H9 (cell line): ENCODE measurements around the gene GRAMD1B. TPM values are rescaled to one million over a fixed set of nuclear protein-coding genes. Genes with fewer than 3 reads are reported as not detected.

Source experiments
- DNase-seq: peaks from one replicate; pipeline ENCODE4 v3.0.0-alpha.2; 2017
- H2AFZ ChIP-seq: one replicate; pipeline ENCODE4 v1.6.1; 2013; ENCODE audit warnings: mild to moderate bottlenecking, low read length, control low read depth, moderate library complexity
- H2AK5ac ChIP-seq: 2 replicates; pipeline ENCODE4 v1.6.1; 2013; ENCODE audit warnings: low read length, control low read depth, mixed read lengths; ENCODE audit not compliant: insufficient read length
- H2BK120ac ChIP-seq: one replicate; pipeline ENCODE4 v1.6.1; 2013; ENCODE audit warnings: low read depth, mild to moderate bottlenecking, low read length, control low read depth, inconsistent platforms; ENCODE audit not compliant: poor library complexity, severe bottlenecking
- H2BK12ac ChIP-seq: 2 replicates; pipeline ENCODE4 v1.6.1; 2013; ENCODE audit warnings: low read length, control low read depth, mixed read lengths, low read depth; ENCODE audit not compliant: insufficient read length
- H2BK15ac ChIP-seq: 2 replicates; pipeline ENCODE4 v1.6.1; 2013; ENCODE audit warnings: low read depth, low read length, control low read depth
- H2BK20ac ChIP-seq: one replicate; pipeline ENCODE4 v1.6.1; 2013; ENCODE audit warnings: low read depth, mild to moderate bottlenecking, low read length, control low read depth, inconsistent platforms; ENCODE audit not compliant: poor library complexity, severe bottlenecking
- H2BK5ac ChIP-seq: 2 replicates; pipeline ENCODE4 v1.6.1; 2013; ENCODE audit warnings: low read length, control low read depth, mixed read lengths; ENCODE audit not compliant: insufficient read length
- H3K14ac ChIP-seq: 2 replicates; pipeline ENCODE4 v1.6.1; 2013; ENCODE audit warnings: low read length, control low read depth; ENCODE audit not compliant: insufficient read depth
- H3K18ac ChIP-seq: 2 replicates; pipeline ENCODE4 v1.6.1; 2013; ENCODE audit warnings: low read depth, mild to moderate bottlenecking, mixed read lengths, low read length, control low read depth; ENCODE audit not compliant: insufficient read length
- H3K23ac ChIP-seq: 2 replicates; pipeline ENCODE4 v1.6.1; 2013; ENCODE audit warnings: low read length, control low read depth, mixed read lengths, low read depth; ENCODE audit not compliant: insufficient read length
- H3K23me2 ChIP-seq: 2 replicates; pipeline ENCODE4 v1.6.1; 2013; ENCODE audit warnings: low read depth, mild to moderate bottlenecking, mixed read lengths, low read length, control low read depth; ENCODE audit not compliant: insufficient read length, poor library complexity, severe bottlenecking
- H3K27ac ChIP-seq: 2 replicates; pipeline ENCODE4 v1.5.1; 2013; ENCODE audit warnings: low read length, control low read depth, mixed read lengths, low read depth; ENCODE audit not compliant: insufficient read length
- H3K27me3 ChIP-seq: 2 replicates; pipeline ENCODE4 v1.6.1; 2013; ENCODE audit warnings: low read length, control low read depth, inconsistent platforms; ENCODE audit not compliant: insufficient read depth
- H3K4ac ChIP-seq: 2 replicates; pipeline ENCODE4 v1.6.1; 2013; ENCODE audit warnings: low read depth, mild to moderate bottlenecking, control low read depth, inconsistent platforms, low read length, moderate library complexity
- H3K4me1 ChIP-seq: 2 replicates; pipeline ENCODE4 v1.6.1; 2013; ENCODE audit warnings: low read length, control low read depth, inconsistent platforms; ENCODE audit not compliant: insufficient read depth
- H3K4me2 ChIP-seq: 2 replicates; pipeline ENCODE4 v1.6.1; 2013; ENCODE audit warnings: low read length, control low read depth, mixed read lengths; ENCODE audit not compliant: insufficient read length, insufficient read depth
- H3K56ac ChIP-seq: 2 replicates; pipeline ENCODE4 v1.6.1; 2013; ENCODE audit warnings: low read depth, mild to moderate bottlenecking, mixed read lengths, low read length, control low read depth; ENCODE audit not compliant: insufficient read length
- H3K79me1 ChIP-seq: 2 replicates; pipeline ENCODE4 v1.6.1; 2013; ENCODE audit warnings: low read depth, mild to moderate bottlenecking, moderate library complexity, low read length, control low read depth, inconsistent platforms; ENCODE audit not compliant: insufficient read depth, poor library complexity, severe bottlenecking
- H3K79me2 ChIP-seq: 2 replicates; pipeline ENCODE4 v1.6.1; 2013; ENCODE audit warnings: low read length, control low read depth, inconsistent platforms; ENCODE audit not compliant: insufficient read depth
- H3K9ac ChIP-seq: 2 replicates; pipeline ENCODE4 v1.6.1; 2013; ENCODE audit warnings: low read length, control low read depth, mixed read lengths; ENCODE audit not compliant: insufficient read length; ENCODE audit errors: extremely low read depth
- H3K9me3 ChIP-seq: one replicate; pipeline ENCODE4 v1.6.1; 2013; ENCODE audit warnings: low read depth, low read length, inconsistent platforms; ENCODE audit not compliant: control insufficient read depth
- H3T11ph ChIP-seq: one replicate; pipeline ENCODE4 v1.6.1; 2013; ENCODE audit warnings: mild to moderate bottlenecking, low read length, control low read depth, inconsistent platforms
- H4K20me1 ChIP-seq: one replicate; pipeline ENCODE4 v1.6.1; 2013; ENCODE audit not compliant: control insufficient read depth, insufficient read length, insufficient read depth
- H4K5ac ChIP-seq: 2 replicates; pipeline ENCODE4 v1.6.1; 2013; ENCODE audit warnings: low read depth, mild to moderate bottlenecking, mixed read lengths, low read length, control low read depth; ENCODE audit not compliant: insufficient read length
- H4K8ac ChIP-seq: replicated peaks from 2 replicates; pipeline ENCODE4 v1.6.1; 2013; ENCODE audit warnings: low read length, control low read depth, mixed read lengths, low read depth; ENCODE audit not compliant: insufficient read length
- H4K91ac ChIP-seq: 2 replicates; pipeline ENCODE4 v1.6.1; 2013; ENCODE audit warnings: low read depth, mild to moderate bottlenecking, moderate library complexity, mixed read lengths, low read length, control low read depth; ENCODE audit not compliant: insufficient read length
- H3K27ac Mint-ChIP-seq, 3 experiments: 2 replicates in 2 of 3; 3 replicates in 1 of 3; pipeline ENCODE4 v1.8.0; 2020 to 2021; ENCODE audit warnings: mixed read lengths in 3 of 3, mild to moderate bottlenecking in 1 of 3, moderate library complexity in 1 of 3
- H3K27me3 Mint-ChIP-seq: 2 replicates; pipeline ENCODE4 v1.8.0; 2021; ENCODE audit warnings: low read depth, mild to moderate bottlenecking, moderate library complexity, mixed read lengths
- H3K36me3 Mint-ChIP-seq, 3 experiments: 2 replicates in 2 of 3; 3 replicates in 1 of 3; pipeline ENCODE4 v1.8.0; 2020 to 2021; ENCODE audit warnings: low read depth in 3 of 3, mixed read lengths in 3 of 3; ENCODE audit not compliant: insufficient read depth in 1 of 3
- H3K4me1 Mint-ChIP-seq, 2 experiments: 2 replicates each; pipeline ENCODE4 v1.8.0; 2020; ENCODE audit warnings: mixed read lengths in 2 of 2
- H3K4me3 Mint-ChIP-seq, 2 experiments: 2 replicates in 1 of 2; 3 replicates in 1 of 2; pipeline ENCODE4 v1.8.0; 2020 to 2021; ENCODE audit warnings: mild to moderate bottlenecking in 2 of 2, mixed read lengths in 2 of 2, moderate library complexity in 1 of 2
- H3K9me3 Mint-ChIP-seq, 2 experiments: 2 replicates in 1 of 2; 3 replicates in 1 of 2; pipeline ENCODE4 v1.8.0; 2020; ENCODE audit warnings: mild to moderate bottlenecking in 2 of 2, mixed read lengths in 2 of 2, moderate library complexity in 1 of 2
- WGBS: extraction: QIAGEN DNeasy Blood & Tissue Kit; methylation state at CpG from one replicate; pipeline ENCODE4 v1.1.7; 2013; ENCODE audit warnings: missing lambda C conversion rate, low lambda C conversion rate, mixed read lengths; ENCODE audit not compliant: insufficient read length; ENCODE audit errors: extremely low coverage; 5-methylcytosine and 5-hydroxymethylcytosine counted together
- total RNA-seq: library from RNA; stranded (reverse); gene quantifications from 2 replicates; pipeline ENCODE4 v1.2.1, GENCODE V29; 2021
- TF ChIP-seq, protein P1 (sequence below): fragments of 200-600 bp; sonication (generic); conservative IDR thresholded peaks from 3 replicates; pipeline ENCODE4 v1.8.0; 2021; ENCODE audit warnings: antibody characterized with exemption, mild to moderate bottlenecking

The GRAMD1B gene
- total RNA-seq, 1 experiment from 2014 or later: 25.9 TPM

DNA sequence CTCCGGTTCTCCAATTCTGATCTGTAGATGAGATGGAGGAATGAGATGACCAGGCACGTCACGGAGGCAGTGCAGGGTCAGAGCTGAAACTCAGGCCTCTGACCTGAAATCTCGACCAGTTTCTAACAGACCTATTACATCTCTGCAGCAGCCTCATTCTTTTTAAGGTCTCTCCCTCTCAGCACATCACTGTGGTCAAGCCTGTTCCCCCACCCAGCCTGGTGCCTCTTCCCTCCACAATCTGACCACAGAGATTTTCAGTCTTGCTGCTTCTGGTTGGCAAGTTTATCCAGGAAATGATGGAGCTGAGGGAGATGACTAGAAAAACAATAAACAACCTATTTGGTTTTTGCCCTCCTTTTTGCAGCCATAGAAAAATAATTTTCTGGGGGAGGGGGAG is 9.5 kb downstream of the GRAMD1B start:
- no peak overlapping the region for H3K18ac ChIP-seq
- WGBS: no CpG with 5 or more reads among the region's 4 CpGs
- H2BK120ac ChIP-seq: no peak overlapping the region
- H2AFZ ChIP-seq: no peak overlapping the region
- peaks cover 10 to 16% of the 10 kb centered on the region in 2 experiments for H3K9me3 Mint-ChIP-seq
- H3K14ac ChIP-seq: no peak overlapping the region
- peaks cover 53 to 54% of the 10 kb centered on the region in 2 experiments for H3K4me1 Mint-ChIP-seq
- H3K27me3 ChIP-seq: no peaks in the 10 kb centered on the region
- H4K8ac ChIP-seq: no peak overlapping the region
- no peak overlapping the region for H3K4me3 Mint-ChIP-seq
- H2BK5ac ChIP-seq: no peak overlapping the region
- H4K91ac ChIP-seq: no peak overlapping the region
- no peak overlapping the region for H3K4ac ChIP-seq
- H3K9ac ChIP-seq: no peak overlapping the region
- no peak overlapping the region for H2BK20ac ChIP-seq
- no peaks in the 10 kb centered on the region for H3K27me3 Mint-ChIP-seq
- H3K36me3 Mint-ChIP-seq: peaks cover 41 to 49% (median 49%) of the 10 kb centered on the region in 3 experiments
- no peaks in the 10 kb centered on the region for H4K20me1 ChIP-seq
- no peak overlapping the region for H2AK5ac ChIP-seq
- TF ChIP-seq, protein P1, sequence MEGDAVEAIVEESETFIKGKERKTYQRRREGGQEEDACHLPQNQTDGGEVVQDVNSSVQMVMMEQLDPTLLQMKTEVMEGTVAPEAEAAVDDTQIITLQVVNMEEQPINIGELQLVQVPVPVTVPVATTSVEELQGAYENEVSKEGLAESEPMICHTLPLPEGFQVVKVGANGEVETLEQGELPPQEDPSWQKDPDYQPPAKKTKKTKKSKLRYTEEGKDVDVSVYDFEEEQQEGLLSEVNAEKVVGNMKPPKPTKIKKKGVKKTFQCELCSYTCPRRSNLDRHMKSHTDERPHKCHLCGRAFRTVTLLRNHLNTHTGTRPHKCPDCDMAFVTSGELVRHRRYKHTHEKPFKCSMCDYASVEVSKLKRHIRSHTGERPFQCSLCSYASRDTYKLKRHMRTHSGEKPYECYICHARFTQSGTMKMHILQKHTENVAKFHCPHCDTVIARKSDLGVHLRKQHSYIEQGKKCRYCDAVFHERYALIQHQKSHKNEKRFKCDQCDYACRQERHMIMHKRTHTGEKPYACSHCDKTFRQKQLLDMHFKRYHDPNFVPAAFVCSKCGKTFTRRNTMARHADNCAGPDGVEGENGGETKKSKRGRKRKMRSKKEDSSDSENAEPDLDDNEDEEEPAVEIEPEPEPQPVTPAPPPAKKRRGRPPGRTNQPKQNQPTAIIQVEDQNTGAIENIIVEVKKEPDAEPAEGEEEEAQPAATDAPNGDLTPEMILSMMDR: no peak
- peaks cover 6% of the 10 kb centered on the region; the same call in 1 of the 2 replicates for H3K4me1 ChIP-seq
- H3K79me2 ChIP-seq: no peaks in the 10 kb centered on the region
- no peaks in the 10 kb centered on the region for H3K23me2 ChIP-seq
- no peak overlapping the region for H3K23ac ChIP-seq
- no peaks in the 10 kb centered on the region for H3K9me3 ChIP-seq
- H3K56ac ChIP-seq: no peak overlapping the region
- H2BK12ac ChIP-seq: no peak overlapping the region
- H3K27ac ChIP-seq: no peak overlapping the region
- H3T11ph ChIP-seq: no peak overlapping the region
- no peak for DNase-seq
- no peak overlapping the region for H2BK15ac ChIP-seq
- no peaks in the 10 kb centered on the region for H3K79me1 ChIP-seq
- H4K5ac ChIP-seq: no peak overlapping the region
- peak overlapping the region in 2 of 3 experiments; percentile 11 to 53; a peak in 4 of 7 replicates for H3K27ac Mint-ChIP-seq
- no peak overlapping the region for H3K4me2 ChIP-seq
